Ovary (tissue), 3 donors: ENCODE measurements around the gene GABRG3.

Experiments used
- POLR2A ChIP-seq: fragments of 450-650 bp; IDR thresholded peaks from one replicate; pipeline ENCODE4 v1.6.1; 2017; ENCODE audit warnings: antibody characterized with exemption, mild to moderate bottlenecking, moderate library complexity
- TF ChIP-seq, protein P1 (sequence below), 3 donors: fragments of 450-650 bp in 2 of 3; fragments of 200-600 bp in 1 of 3; IDR thresholded peaks; one replicate each; pipeline versions ENCODE4 v1.5.1 to v1.8.0; 2016 to 2022; ENCODE audit warnings: antibody characterized with exemption in 3 of 3, mild to moderate bottlenecking in 1 of 3
- donor health status: DM: no; HTN: no; CAD: no.

DNA sequence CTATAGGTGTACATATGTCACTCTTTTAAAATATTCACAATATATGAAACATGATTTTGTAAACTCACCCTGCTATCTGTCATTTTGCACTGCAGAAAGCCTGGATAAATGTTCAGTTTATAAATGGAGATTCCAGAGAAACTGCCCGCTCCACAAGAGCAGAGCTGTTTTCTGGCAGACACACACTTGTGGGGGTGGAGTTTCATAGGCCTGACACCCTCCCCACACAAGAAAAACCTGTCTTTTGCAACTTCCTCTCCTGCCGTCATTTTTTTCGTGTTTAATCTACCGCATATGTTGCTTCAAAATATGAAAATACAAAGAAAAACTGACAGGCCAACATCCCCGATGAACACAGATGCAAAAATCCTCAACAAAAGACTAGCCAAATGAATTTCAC lies 479.0 kb downstream of the GABRG3 start:
- TF ChIP-seq, protein P1, sequence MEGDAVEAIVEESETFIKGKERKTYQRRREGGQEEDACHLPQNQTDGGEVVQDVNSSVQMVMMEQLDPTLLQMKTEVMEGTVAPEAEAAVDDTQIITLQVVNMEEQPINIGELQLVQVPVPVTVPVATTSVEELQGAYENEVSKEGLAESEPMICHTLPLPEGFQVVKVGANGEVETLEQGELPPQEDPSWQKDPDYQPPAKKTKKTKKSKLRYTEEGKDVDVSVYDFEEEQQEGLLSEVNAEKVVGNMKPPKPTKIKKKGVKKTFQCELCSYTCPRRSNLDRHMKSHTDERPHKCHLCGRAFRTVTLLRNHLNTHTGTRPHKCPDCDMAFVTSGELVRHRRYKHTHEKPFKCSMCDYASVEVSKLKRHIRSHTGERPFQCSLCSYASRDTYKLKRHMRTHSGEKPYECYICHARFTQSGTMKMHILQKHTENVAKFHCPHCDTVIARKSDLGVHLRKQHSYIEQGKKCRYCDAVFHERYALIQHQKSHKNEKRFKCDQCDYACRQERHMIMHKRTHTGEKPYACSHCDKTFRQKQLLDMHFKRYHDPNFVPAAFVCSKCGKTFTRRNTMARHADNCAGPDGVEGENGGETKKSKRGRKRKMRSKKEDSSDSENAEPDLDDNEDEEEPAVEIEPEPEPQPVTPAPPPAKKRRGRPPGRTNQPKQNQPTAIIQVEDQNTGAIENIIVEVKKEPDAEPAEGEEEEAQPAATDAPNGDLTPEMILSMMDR (IDR thresholded peaks at IDR 0.05): no peak
- TF ChIP-seq POLR2A: no peak
